ENCODE data around the gene UNC45B.
"Not testable (repeated sequence)": the region's sequence is repeated elsewhere in the genome, so short reads cannot be mapped to it uniquely, and the experiment has no call there.

GRCh38 chr17:35234315-35234714, 86.7 kb downstream of the UNC45B start:
- TF ChIP-seq CTCF, POLR2A (IDR thresholded peaks at IDR 0.05): not testable (repeated sequence)

Measured in Peyer's patch (tissue), 4 donors.